ENCODE results near the gene IFRD2. TPM values are rescaled to one million over a fixed set of nuclear protein-coding genes. Genes with fewer than 3 reads are reported as not detected.

IFRD2 gene
- total and polyA plus RNA-seq, 2 of the 8 experiments (the other 6 are each of a cell fraction or from before 2014, with no cell fraction given), result 76.7 to 88.8 TPM

DNA sequence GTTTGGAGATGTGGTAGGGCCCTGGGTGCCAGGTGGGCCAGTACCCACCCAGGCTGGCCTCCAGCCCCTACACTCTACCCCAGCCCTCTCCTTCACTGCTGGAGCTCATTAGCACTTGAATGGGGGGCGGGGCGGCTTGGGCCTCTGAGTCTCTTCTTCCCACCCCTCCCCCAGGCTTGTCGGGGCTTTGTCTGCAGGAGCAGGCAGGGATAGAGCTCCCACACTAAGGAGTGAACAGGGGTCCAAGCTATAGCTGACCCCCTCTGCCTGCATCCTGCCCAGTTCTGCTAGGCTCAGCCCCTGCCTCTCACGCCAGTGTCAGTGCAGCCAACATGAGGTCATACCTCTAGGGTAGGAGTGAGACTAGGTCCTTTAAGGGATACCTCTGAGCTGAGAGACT, 51.1 kb downstream of the IFRD2 start:
- peak overlapping the region; percentile 2 for H3K14ac ChIP-seq (ENCODE audit: insufficient read length)
- H3K23me2 ChIP-seq (ENCODE audit: low read depth, low read length), result peaks cover 21% of the 10 kb centered on the region; the same call in 1 of the 2 replicates
- H4K91ac ChIP-seq (replicated peaks; ENCODE audit: insufficient read length, low read length), result peak overlapping the region; percentile 85
- peak overlapping the region in 3 of 4 experiments; percentile 15 to 52 (median 47); a peak in 5 of 7 replicates for H3K9ac ChIP-seq (replicated peaks in 1 of 4; ENCODE audit: extremely low read depth in 1 of 4, low read depth in 3 of 4, low read length in 3 of 4)
- H3K18ac ChIP-seq (ENCODE audit: extremely low read depth, low read length), result peak overlapping the region; percentile 100
- peak overlapping the region; percentile 80 for H3K27ac ChIP-seq (ENCODE audit: low read depth, low read length)
- WGBS, 2 experiments (ENCODE audit: extremely low coverage in 1 of 2, insufficient coverage in 1 of 2, insufficient read length in 1 of 2, insufficient replicate concordance in 2 of 2, low coverage in 1 of 2, low lambda C conversion rate in 2 of 2, missing lambda C conversion rate in 1 of 2), result 0% methylated on average over 4 of the region's 4 CpGs; no CpG with 5 or more reads in 1 of the 2 experiments
- peaks cover 0 to 3% (median 0%) of the 10 kb centered on the region in 4 experiments; a peak in 1 of 8 replicates for H3K36me3 ChIP-seq (ENCODE audit: control insufficient read depth in 2 of 4, insufficient read depth in 4 of 4, low read length in 3 of 4)
- CTCF ChIA-PET (ENCODE audit: partially characterized antibody), result interaction anchor here (0.6 to 53.5 kb wide), 9 partner anchors 18 to 146 kb away, joined by 3 to 2149 read pairs (median 3); partner anchors contain the start of genes GNAI2, GNAT1, LSMEM2 and SEMA3B
- H3K9me3 ChIP-seq (ENCODE audit: insufficient read depth in 2 of 2, low read depth in 1 of 2, low read length in 1 of 2), result no peaks in the 10 kb centered on the region
- no peaks in the 10 kb centered on the region for H3K27me3 ChIP-seq (replicated peaks in 1 of 4; ENCODE audit: control insufficient read depth in 3 of 4, extremely low read depth in 1 of 4, insufficient read depth in 3 of 4, low read length in 3 of 4)
- H3K23ac ChIP-seq (ENCODE audit: insufficient read length), result no peak overlapping the region
- peaks cover 15 to 41% of the 10 kb centered on the region in 2 experiments for H4K20me1 ChIP-seq (replicated peaks in 1 of 2; ENCODE audit: control insufficient read depth in 1 of 2, insufficient read depth in 2 of 2, low read length in 2 of 2)
- H3K4me3 ChIP-seq (ENCODE audit: extremely low read depth in 1 of 4, insufficient read depth in 2 of 4, low read depth in 3 of 4, low read length in 4 of 4), result peak overlapping the region; percentile 5 to 53 (median 23); a peak in 6 of 8 replicates
- peak overlapping the region; percentile 95 for H2BK12ac ChIP-seq (ENCODE audit: low read depth, low read length)
- H2BK15ac ChIP-seq (ENCODE audit: low read length), result peak overlapping the region; percentile 99; the same call in 1 of the 2 replicates
- peak overlapping the region; percentile 75 for H2BK120ac ChIP-seq (replicated peaks; ENCODE audit: low read depth, low read length)
- H4K5ac ChIP-seq (ENCODE audit: insufficient read length, low read depth, low read length), result peak overlapping the region; percentile 94
- H4K8ac ChIP-seq (ENCODE audit: extremely low read depth, insufficient read depth, low read length), result peak overlapping the region; percentile 60
- H3K79me1 ChIP-seq (ENCODE audit: low read depth, low read length), result peaks cover 25% of the 10 kb centered on the region
- peak overlapping the region; percentile 93 for H2AK5ac ChIP-seq (ENCODE audit: low read depth, low read length)
- FAIRE-seq, result no peak
- H2BK5ac ChIP-seq (ENCODE audit: low read depth, low read length), result peak overlapping the region; percentile 98
- H3K4ac ChIP-seq (replicated peaks; ENCODE audit: insufficient read length, low read depth, low read length), result peak overlapping the region; percentile 70
- POLR2A ChIA-PET (ENCODE audit: partially characterized antibody), result interaction anchor here (0.8 to 3.4 kb wide), 15 partner anchors 10 to 262 kb away, joined by 3 to 41 read pairs (median 4); partner anchors contain the start of gene CACNA2D2
- no peak overlapping the region for H2AFZ ChIP-seq (ENCODE audit: low read length)
- H3K79me2 ChIP-seq (ENCODE audit: control insufficient read depth in 1 of 2, insufficient read depth in 2 of 2, low read length in 2 of 2), result peaks cover 33 to 93% of the 10 kb centered on the region in 2 experiments
- H3K56ac ChIP-seq (replicated peaks; ENCODE audit: insufficient read length, low read depth, low read length), result no peak overlapping the region
- peak overlapping the region; percentile 99 for H2BK20ac ChIP-seq (ENCODE audit: low read length)
- peak in 1 of 2 experiments; percentile 94 for DNase-seq (ENCODE audit: low read depth in 1 of 2, low spot score in 2 of 2)
- peak overlapping the region; percentile 87 to 96 for H3K4me2 ChIP-seq (ENCODE audit: insufficient read depth in 1 of 2, low read depth in 2 of 2, low read length in 2 of 2)
- peaks cover 6 to 76% (median 70%) of the 10 kb centered on the region in 4 experiments for H3K4me1 ChIP-seq (replicated peaks in 1 of 4; ENCODE audit: control insufficient read depth in 3 of 4, insufficient read depth in 4 of 4, low read length in 3 of 4)
- TF ChIP-seq EZH2 (IDR thresholded peaks at IDR 0.05; ENCODE audit: low read depth, low read length, severe bottlenecking), result no peak
- TF ChIP-seq YY1 (IDR thresholded peaks at IDR 0.05; ENCODE audit: low read depth, low read length), result no peak
- no peak for TF ChIP-seq HDAC6 (IDR thresholded peaks at IDR 0.05; ENCODE audit: low read depth, low read length)
- peak; percentile 83 for TF ChIP-seq ASH2L (IDR thresholded peaks at IDR 0.05; ENCODE audit: low read length)
- TF ChIP-seq TBP (IDR thresholded peaks at IDR 0.05; ENCODE audit: low read depth, low read length), result no peak; the same call in 1 of the 2 replicates
- TF ChIP-seq SIRT6 (IDR thresholded peaks at IDR 0.05; ENCODE audit: low read length), result no peak
- no peak; the same call in 1 of the 2 replicates for TF ChIP-seq POLR2AphosphoS5 (IDR thresholded peaks at IDR 0.05; ENCODE audit: low read depth, low read length)
- no peak for TF ChIP-seq BRCA1 (IDR thresholded peaks at IDR 0.05; ENCODE audit: low read depth, low read length)
- TF ChIP-seq, protein P1, sequence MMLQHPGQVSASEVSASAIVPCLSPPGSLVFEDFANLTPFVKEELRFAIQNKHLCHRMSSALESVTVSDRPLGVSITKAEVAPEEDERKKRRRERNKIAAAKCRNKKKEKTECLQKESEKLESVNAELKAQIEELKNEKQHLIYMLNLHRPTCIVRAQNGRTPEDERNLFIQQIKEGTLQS (IDR thresholded peaks at IDR 0.05; ENCODE audit: insufficient read depth, low read depth, low read length), result no peak
- TF ChIP-seq CEBPB (IDR thresholded peaks at IDR 0.05; ENCODE audit: low read depth, low read length), result no peak
- TF ChIP-seq, protein P2, sequence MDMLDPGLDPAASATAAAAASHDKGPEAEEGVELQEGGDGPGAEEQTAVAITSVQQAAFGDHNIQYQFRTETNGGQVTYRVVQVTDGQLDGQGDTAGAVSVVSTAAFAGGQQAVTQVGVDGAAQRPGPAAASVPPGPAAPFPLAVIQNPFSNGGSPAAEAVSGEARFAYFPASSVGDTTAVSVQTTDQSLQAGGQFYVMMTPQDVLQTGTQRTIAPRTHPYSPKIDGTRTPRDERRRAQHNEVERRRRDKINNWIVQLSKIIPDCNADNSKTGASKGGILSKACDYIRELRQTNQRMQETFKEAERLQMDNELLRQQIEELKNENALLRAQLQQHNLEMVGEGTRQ (IDR thresholded peaks at IDR 0.05; ENCODE audit: low read length), result no peak
- no peak for TF ChIP-seq ZNF274 (IDR thresholded peaks at IDR 0.05; ENCODE audit: borderline replicate concordance, extremely low read depth, low read length)

All from H1 (cell line).